Ascending aorta (tissue), 2 donors: Measurements from ENCODE around the gene KCNF1. TPM values are rescaled to one million over a fixed set of nuclear protein-coding genes. Genes with fewer than 3 reads are reported as not detected.

Experiments used
- DNase-seq, 2 donors: peaks; one replicate each; pipeline ENCODE4 v3.0.0-alpha.2; 2019; ENCODE audit warnings: low spot score in 2 of 2
- H3K27ac ChIP-seq, 2 donors: fragments of 200-600 bp; sonication (generic); one replicate each; pipeline ENCODE4 v1.5.1; 2016 to 2017; ENCODE audit warnings: mild to moderate bottlenecking in 1 of 2
- H3K27me3 ChIP-seq: fragments of 200-600 bp; sonication (generic); one replicate; pipeline ENCODE4 v1.5.1; 2017
- H3K36me3 ChIP-seq, 2 donors: fragments of 200-600 bp; sonication (generic); one replicate each; pipeline ENCODE4 v1.5.1; 2016
- H3K4me1 ChIP-seq, 2 donors: fragments of 200-600 bp; sonication (generic); one replicate each; pipeline ENCODE4 v1.5.1; 2016 to 2017; ENCODE audit warnings: mild to moderate bottlenecking in 1 of 2
- H3K4me3 ChIP-seq, 2 donors: fragments of 200-600 bp; sonication (generic); one replicate each; pipeline ENCODE4 v1.5.1; 2016 to 2017; ENCODE audit warnings: mild to moderate bottlenecking in 1 of 2
- H3K9me3 ChIP-seq, 2 donors: fragments of 200-600 bp; sonication (generic); one replicate each; pipeline ENCODE4 v1.5.1; 2016
- intact Hi-C: fragments of 100-400 bp; cut with DNase I; formaldehyde crosslinking; loops from one replicate; pipeline ENCODE4 v1.15.1; 2023
- total RNA-seq: library from RNA; depleted of rRNA; stranded (reverse); fragments of >200 nt; gene quantifications from one replicate; pipeline ENCODE4 v1.1.0, GENCODE V29; 2016
- TF ChIP-seq, protein P1 (sequence below), 3 experiments: fragments of 200-600 bp in 2 of 3; fragments of 450-650 bp in 1 of 3; sonication (generic) in 2 of 3; IDR thresholded peaks; one replicate each; pipeline ENCODE4 v1.5.1; 2016 to 2019; ENCODE audit warnings: antibody characterized with exemption in 3 of 3, mild to moderate bottlenecking in 1 of 3, moderate library complexity in 1 of 3

The KCNF1 gene
- total RNA-seq, 1 donor from 2014 or later, result not detected

DNA sequence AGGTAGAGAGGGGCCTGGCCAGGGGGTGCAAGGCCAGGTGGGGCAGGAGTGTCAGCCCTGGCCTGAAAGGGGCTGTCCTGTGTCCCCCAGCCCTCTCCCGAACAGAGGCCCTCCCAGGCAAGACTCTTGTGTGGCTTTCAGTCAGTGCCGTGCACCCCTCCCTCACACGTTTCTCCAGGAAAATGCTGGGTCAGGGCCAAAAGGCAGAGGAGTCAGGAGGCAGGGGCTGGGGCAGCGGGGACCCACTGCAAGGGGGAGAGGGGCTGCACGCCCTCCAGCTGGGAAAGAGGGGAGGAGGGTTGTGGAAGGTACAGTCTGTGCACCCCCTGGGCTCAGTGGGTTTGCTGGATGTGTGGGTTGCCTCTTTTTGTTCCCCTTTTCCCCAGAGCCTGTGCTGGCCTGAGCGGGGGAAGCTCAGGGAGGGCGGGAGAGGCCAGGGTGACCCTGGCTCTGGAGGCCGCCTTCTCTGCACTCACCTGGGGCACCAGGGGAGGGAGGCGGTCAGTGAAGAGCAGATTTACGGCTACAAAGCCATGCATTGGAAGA lies 4.1 kb downstream of the KCNF1 start:
- no peak overlapping the region for H3K27ac ChIP-seq
- no peaks in the 10 kb centered on the region for H3K27me3 ChIP-seq
- no peaks in the 10 kb centered on the region for H3K36me3 ChIP-seq
- intact Hi-C loops, result no loop called here
- TF ChIP-seq, protein P1, sequence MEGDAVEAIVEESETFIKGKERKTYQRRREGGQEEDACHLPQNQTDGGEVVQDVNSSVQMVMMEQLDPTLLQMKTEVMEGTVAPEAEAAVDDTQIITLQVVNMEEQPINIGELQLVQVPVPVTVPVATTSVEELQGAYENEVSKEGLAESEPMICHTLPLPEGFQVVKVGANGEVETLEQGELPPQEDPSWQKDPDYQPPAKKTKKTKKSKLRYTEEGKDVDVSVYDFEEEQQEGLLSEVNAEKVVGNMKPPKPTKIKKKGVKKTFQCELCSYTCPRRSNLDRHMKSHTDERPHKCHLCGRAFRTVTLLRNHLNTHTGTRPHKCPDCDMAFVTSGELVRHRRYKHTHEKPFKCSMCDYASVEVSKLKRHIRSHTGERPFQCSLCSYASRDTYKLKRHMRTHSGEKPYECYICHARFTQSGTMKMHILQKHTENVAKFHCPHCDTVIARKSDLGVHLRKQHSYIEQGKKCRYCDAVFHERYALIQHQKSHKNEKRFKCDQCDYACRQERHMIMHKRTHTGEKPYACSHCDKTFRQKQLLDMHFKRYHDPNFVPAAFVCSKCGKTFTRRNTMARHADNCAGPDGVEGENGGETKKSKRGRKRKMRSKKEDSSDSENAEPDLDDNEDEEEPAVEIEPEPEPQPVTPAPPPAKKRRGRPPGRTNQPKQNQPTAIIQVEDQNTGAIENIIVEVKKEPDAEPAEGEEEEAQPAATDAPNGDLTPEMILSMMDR (IDR thresholded peaks at IDR 0.05), result no peak
- no peaks in the 10 kb centered on the region for H3K4me1 ChIP-seq
- H3K9me3 ChIP-seq, result no peaks in the 10 kb centered on the region
- DNase-seq, result no peak
- no peak overlapping the region for H3K4me3 ChIP-seq

DNA sequence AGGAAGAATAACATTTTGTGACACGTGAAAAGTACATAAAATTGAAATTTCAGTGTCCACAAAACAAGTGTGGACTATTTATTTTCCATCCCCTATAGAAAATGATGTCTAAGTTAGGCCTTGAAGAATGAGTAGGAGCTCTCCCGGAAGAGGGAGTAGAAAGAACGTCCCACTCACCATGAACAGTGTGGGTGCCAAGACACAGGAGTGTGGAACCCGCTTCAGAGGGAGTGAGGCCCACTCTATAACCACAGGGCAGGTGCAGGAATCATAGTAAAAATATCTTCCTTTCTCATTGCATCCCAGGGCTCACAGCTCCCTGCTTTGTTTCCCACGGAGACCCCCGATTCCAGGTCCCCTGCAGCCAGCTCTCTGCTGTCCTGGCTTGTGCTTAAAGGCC lies 5.2 kb downstream of the KCNF1 start:
- Histone ChIP-seq H3K4me3 (no peak overlapping the region), H3K4me1 (no peaks in the 10 kb centered on the region), H3K27ac (no peak overlapping the region), H3K9me3 (no peaks in the 10 kb centered on the region), H3K27me3 (no peaks in the 10 kb centered on the region), H3K36me3 (no peaks in the 10 kb centered on the region)
- DNase-seq, result no peak
- intact Hi-C loops, result no loop called here
- TF ChIP-seq, protein P1 (IDR thresholded peaks at IDR 0.05), result no peak

DNA sequence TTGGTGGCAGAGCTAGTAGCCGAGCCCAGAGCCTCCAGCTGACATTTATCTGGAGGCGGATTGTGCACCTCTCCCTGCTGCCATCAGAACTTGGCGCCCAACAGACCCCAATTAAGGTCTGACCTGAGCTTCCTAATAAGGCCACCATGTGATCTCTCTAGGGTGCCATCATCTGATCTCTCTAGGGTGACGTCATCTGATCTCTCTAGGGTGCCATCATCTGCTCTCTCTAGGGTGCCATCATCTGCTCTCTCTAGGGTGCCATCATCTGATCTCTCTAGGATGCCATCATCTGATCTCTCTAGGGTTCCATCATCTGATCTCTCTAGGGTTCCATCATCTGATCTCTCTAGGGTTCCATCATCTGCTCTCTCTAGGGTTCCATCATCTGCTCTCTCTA lies 6.2 kb downstream of the KCNF1 start:
- TF ChIP-seq, protein P1 (IDR thresholded peaks at IDR 0.05), result no peak
- Histone ChIP-seq H3K27ac (no peak overlapping the region), H3K4me1 (no peaks in the 10 kb centered on the region), H3K9me3 (no peaks in the 10 kb centered on the region), H3K27me3 (no peaks in the 10 kb centered on the region), H3K4me3 (no peak overlapping the region), H3K36me3 (no peaks in the 10 kb centered on the region)
- intact Hi-C loops, result no loop called here
- no peak for DNase-seq

DNA sequence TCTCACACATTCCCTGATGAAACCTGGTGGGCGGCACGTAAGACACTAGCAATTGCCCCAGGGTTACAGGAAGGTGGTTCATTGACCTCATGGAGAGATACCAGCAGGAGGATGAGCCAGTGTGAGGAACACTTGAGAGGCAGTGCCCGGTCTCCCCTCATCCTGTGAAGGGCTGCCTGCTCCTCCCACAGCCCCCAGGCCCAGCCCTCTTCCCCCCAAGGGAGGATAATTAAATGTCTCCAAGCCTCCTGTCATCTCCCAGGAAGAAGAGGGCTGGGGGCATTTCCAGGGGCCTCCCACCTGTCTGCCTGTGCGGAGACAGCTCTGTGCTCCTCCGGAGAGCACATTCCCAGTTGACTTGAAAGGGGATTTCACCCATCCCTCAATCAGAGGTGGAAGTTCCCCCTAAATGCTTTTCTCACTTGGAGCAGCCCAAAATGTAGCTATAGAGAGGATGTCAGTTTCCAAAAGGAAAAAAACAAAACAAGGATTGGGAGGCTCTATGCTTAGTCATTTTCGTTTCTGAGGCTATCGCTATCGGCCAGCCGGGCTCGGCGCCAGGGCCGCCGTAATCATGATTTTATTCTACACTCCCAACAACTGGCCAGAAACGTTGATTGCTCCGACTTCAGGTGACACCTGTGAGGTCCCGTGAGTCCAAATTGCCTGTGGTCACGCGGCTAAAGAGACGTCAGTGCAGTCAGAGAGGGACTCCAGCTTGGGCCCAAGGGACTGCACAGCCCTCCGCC lies 7.1 kb downstream of the KCNF1 start:
- H3K4me1 ChIP-seq, result no peaks in the 10 kb centered on the region
- no peak overlapping the region for H3K4me3 ChIP-seq
- intact Hi-C loops, result no loop called here
- TF ChIP-seq, protein P1 (IDR thresholded peaks at IDR 0.05), result no peak
- DNase-seq, result no peak
- no peak overlapping the region for H3K27ac ChIP-seq
- no peaks in the 10 kb centered on the region for H3K36me3 ChIP-seq
- no peaks in the 10 kb centered on the region for H3K27me3 ChIP-seq
- H3K9me3 ChIP-seq, result no peaks in the 10 kb centered on the region

DNA sequence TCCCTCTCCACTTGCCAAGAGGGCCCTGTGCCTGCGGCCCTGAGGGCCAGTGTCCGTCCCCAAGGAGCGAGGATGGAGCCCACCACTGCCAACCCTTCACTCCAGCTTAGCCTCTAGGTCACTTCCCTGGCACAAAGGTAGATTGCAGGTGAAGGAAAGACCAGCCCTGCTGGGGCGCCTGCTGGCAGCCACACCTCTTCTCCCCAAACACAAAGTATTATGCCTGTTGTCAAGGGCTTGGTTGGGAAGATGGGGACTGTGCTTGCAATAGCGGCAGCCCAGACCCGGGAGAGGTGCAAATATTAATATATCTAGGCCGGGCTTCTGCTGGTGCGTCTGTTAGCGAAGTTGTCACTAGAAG lies 7.7 kb downstream of the KCNF1 start:
- intact Hi-C loops, result no loop called here
- TF ChIP-seq, protein P1 (IDR thresholded peaks at IDR 0.05), result no peak
- DNase-seq, result no peak
- no peaks in the 10 kb centered on the region for H3K27me3 ChIP-seq
- no peaks in the 10 kb centered on the region for H3K36me3 ChIP-seq
- H3K27ac ChIP-seq, result no peak overlapping the region
- H3K9me3 ChIP-seq, result no peaks in the 10 kb centered on the region
- no peaks in the 10 kb centered on the region for H3K4me1 ChIP-seq
- H3K4me3 ChIP-seq, result no peak overlapping the region
